BE2C (cell line): ENCODE data around the gene ARL5A.

Experiments
- DNase-seq: peaks from one replicate; pipeline ENCODE4 v3.0.0-alpha.2; 2020
- H3K27me3 ChIP-seq: fragments of 250-450 bp; sonication (Bioruptor Pico); 2 replicates; pipeline ENCODE4 v1.5.1; 2020; ENCODE audit warnings: mild to moderate bottlenecking
- H3K36me3 ChIP-seq: fragments of 250-450 bp; sonication (Bioruptor Pico); 2 replicates; pipeline ENCODE4 v1.5.1; 2020; ENCODE audit warnings: mild to moderate bottlenecking
- H3K4me1 ChIP-seq: fragments of 250-450 bp; sonication (Bioruptor Pico); 2 replicates; pipeline ENCODE4 v1.5.1; 2020
- H3K4me3 ChIP-seq: 2 replicates; pipeline ENCODE4 v1.5.1; 2011; ENCODE audit warnings: low read depth, low read length
- H3K9me3 ChIP-seq: fragments of 250-450 bp; sonication (Bioruptor Pico); 2 replicates; pipeline ENCODE4 v1.5.1; 2020
- TF ChIP-seq, protein P1 (sequence below): IDR thresholded peaks from 2 replicates; pipeline ENCODE4 v1.5.1; 2012; ENCODE audit warnings: mild to moderate bottlenecking, low read depth, low read length

Gene ARL5A

GRCh38 chr2:151810489-151810888 is 17.7 kb downstream of the ARL5A start:
- Histone ChIP-seq H3K9me3 (no peaks in the 10 kb centered on the region), H3K4me3 (no peak overlapping the region), H3K4me1 (no peaks in the 10 kb centered on the region), H3K27me3 (no peaks in the 10 kb centered on the region), H3K36me3 (peaks cover 2% of the 10 kb centered on the region; the same call in 1 of the 2 replicates)
- DNase-seq = no peak
- TF ChIP-seq, protein P1, sequence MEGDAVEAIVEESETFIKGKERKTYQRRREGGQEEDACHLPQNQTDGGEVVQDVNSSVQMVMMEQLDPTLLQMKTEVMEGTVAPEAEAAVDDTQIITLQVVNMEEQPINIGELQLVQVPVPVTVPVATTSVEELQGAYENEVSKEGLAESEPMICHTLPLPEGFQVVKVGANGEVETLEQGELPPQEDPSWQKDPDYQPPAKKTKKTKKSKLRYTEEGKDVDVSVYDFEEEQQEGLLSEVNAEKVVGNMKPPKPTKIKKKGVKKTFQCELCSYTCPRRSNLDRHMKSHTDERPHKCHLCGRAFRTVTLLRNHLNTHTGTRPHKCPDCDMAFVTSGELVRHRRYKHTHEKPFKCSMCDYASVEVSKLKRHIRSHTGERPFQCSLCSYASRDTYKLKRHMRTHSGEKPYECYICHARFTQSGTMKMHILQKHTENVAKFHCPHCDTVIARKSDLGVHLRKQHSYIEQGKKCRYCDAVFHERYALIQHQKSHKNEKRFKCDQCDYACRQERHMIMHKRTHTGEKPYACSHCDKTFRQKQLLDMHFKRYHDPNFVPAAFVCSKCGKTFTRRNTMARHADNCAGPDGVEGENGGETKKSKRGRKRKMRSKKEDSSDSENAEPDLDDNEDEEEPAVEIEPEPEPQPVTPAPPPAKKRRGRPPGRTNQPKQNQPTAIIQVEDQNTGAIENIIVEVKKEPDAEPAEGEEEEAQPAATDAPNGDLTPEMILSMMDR = no peak

GRCh38 chr2:151809073-151809383 is 19.2 kb downstream of the ARL5A start:
- TF ChIP-seq, protein P1 = no peak
- no peak for DNase-seq
- H3K4me1 ChIP-seq = no peaks in the 10 kb centered on the region
- no peak overlapping the region for H3K4me3 ChIP-seq
- H3K36me3 ChIP-seq = peaks cover 2% of the 10 kb centered on the region; the same call in 1 of the 2 replicates
- no peaks in the 10 kb centered on the region for H3K27me3 ChIP-seq
- H3K9me3 ChIP-seq = no peaks in the 10 kb centered on the region

- Histone ChIP-seq H3K4me3 (no peak overlapping the region), H3K9me3 (no peaks in the 10 kb centered on the region), H3K4me1 (no peaks in the 10 kb centered on the region), H3K27me3 (no peaks in the 10 kb centered on the region), H3K36me3 (peaks cover 2% of the 10 kb centered on the region; the same call in 1 of the 2 replicates)
- TF ChIP-seq, protein P1 = peak; percentile 35
- no peak for DNase-seq
Observed at GRCh38 chr2:151808258-151809072, 19.8 kb downstream of the ARL5A start.

GRCh38 chr2:151805961-151806360 is 22.3 kb downstream of the ARL5A start:
- no peak for DNase-seq
- no peak overlapping the region for H3K4me3 ChIP-seq
- H3K9me3 ChIP-seq = no peaks in the 10 kb centered on the region
- no peaks in the 10 kb centered on the region for H3K27me3 ChIP-seq
- TF ChIP-seq, protein P1 = no peak
- no peaks in the 10 kb centered on the region for H3K4me1 ChIP-seq
- H3K36me3 ChIP-seq = peaks cover 2% of the 10 kb centered on the region; the same call in 1 of the 2 replicates

- TF ChIP-seq, protein P1 = no peak
- no peak for DNase-seq
- H3K9me3 ChIP-seq = no peaks in the 10 kb centered on the region
- H3K36me3 ChIP-seq = peaks cover 2% of the 10 kb centered on the region; the same call in 1 of the 2 replicates
- no peaks in the 10 kb centered on the region for H3K27me3 ChIP-seq
- H3K4me3 ChIP-seq = no peak overlapping the region
- no peaks in the 10 kb centered on the region for H3K4me1 ChIP-seq
Observed at GRCh38 chr2:151805343-151805742, 22.9 kb downstream of the ARL5A start.

DNA sequence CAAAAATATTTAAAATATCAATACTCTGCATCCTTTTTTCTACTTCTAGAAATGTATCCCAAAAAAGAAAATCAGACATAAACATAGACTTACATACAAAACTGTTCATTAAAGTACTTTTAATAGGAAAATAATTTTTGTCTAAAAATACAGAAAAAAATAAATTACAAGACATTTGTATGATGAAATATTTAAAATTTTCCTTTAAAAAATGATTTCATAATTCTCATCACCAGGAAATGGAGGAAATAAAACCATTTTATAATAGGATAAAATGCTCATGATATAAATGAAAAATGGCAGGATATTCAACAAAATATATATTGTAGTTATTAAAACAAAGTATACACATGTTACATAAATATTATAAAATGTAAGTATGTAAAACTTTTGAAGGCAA is 24.4 kb downstream of the ARL5A start:
- TF ChIP-seq, protein P1 = no peak
- no peaks in the 10 kb centered on the region for H3K27me3 ChIP-seq
- no peaks in the 10 kb centered on the region for H3K4me1 ChIP-seq
- DNase-seq = no peak
- H3K36me3 ChIP-seq = peaks cover 2% of the 10 kb centered on the region; the same call in 1 of the 2 replicates
- H3K4me3 ChIP-seq = no peak overlapping the region
- no peaks in the 10 kb centered on the region for H3K9me3 ChIP-seq
